Measurements from ENCODE around the gene RIC8A.
A peak's percentile ranks its signal among the peaks of the same experiment; 100 is the strongest.
"Not testable (repeated sequence)": the region's sequence is repeated elsewhere in the genome, so short reads cannot be mapped to it uniquely, and the experiment has no call there.

RIC8A gene

DNA sequence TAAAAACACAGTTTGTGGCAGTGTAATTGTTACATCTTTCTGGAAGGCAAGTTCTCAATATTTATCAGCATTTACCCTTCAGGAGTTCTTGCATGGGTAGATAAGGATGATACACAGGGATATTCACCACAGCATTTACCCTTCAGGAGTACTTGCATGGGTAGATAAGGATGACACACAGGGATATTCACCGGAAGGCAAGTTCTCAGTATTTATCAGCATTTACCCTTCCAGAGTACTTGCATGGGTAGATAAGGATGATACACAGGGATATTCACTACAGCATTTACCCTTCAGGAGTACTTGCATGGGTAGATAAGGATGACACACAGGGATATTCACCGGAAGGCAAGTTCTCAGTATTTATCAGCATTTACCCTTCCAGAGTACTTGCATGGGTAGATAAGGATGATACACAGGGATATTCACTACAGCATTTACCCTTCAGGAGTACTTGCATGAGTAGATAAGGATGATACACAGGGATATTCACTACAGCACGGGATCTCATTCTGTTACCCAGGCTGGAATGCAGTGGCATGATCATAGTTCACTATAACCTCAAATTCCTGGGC is 13.2 kb downstream of the RIC8A start:
- not testable (repeated sequence) for DNase-seq

DNA sequence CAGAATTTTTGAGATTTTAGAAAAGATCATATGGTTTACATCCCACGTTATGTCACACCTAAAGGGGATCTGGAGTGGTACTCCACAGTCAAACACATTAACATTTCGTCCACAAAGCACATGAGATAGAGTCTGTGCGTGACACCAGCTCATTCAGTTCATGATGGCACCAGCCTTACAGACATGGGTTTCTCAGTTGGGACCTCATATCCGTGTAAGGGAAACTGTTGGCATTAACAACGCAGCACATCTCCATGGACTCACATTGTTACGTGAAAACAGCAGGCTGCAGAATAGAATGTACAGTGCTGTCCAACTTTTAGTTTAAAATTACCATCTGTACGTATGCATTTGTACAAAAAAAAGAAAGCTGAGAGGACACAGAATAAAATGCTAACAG is 14.0 kb downstream of the RIC8A start:
- DNase-seq, result no peak

- no peak for DNase-seq
These were observed 14.7 kb downstream of the RIC8A start for GRCh38 chr11:221998-222789.

- no peak for DNase-seq
These were observed 15.7 kb downstream of the RIC8A start for GRCh38 chr11:223026-223789.

GRCh38 chr11:223884-224283 is 16.4 kb downstream of the RIC8A start:
- DNase-seq, result no peak

DNA sequence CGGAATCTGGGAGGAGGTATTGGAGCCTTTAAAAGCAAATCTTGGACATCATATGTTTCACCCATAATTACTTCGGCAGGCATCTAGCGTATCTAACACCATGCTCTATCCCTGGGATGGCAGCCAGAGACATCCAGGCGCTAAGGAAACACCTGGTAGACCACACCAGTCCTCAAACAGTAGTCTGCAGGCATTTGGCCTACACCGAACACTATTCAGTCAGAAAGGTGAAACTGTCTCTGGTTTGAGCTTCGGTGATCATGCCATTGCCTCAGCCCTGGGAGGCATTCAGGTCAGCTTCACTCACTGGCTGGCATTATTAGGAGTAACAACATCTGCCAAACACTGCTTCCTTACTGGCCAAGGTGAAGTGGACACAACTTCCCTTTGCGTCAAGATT is 16.9 kb downstream of the RIC8A start:
- no peak for DNase-seq

- no peak for DNase-seq
These were observed 18.4 kb downstream of the RIC8A start for GRCh38 chr11:225734-226453.

DNA sequence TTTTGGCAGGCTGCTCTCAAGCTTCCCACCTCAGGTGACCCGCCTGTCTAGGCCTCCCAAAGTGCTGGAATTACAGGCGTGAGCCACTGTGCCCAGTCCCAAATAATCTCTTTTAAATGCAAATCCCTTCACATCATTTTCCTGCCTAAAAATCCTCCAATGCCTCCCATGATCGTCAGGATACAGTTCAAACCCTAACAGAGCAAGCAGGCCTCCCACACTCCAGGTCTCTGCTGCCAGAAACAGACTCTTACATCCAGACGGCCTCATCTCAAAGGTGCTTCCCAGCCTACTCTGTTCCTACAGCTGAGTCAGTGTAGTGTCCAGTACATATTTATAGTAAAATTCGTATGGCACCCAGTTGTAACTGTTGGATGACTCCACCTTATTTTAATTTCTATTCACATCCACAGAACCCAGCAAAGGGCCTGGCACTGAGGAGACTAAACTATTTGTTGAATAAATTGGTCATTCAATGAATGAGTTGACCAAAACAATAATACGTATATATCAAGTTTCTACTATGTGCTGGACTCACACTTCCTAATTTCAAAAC is 20.4 kb downstream of the RIC8A start:
- DNase-seq, result no peak

GRCh38 chr11:230431-230830 is 22.9 kb downstream of the RIC8A start:
- no peak for DNase-seq

DNA sequence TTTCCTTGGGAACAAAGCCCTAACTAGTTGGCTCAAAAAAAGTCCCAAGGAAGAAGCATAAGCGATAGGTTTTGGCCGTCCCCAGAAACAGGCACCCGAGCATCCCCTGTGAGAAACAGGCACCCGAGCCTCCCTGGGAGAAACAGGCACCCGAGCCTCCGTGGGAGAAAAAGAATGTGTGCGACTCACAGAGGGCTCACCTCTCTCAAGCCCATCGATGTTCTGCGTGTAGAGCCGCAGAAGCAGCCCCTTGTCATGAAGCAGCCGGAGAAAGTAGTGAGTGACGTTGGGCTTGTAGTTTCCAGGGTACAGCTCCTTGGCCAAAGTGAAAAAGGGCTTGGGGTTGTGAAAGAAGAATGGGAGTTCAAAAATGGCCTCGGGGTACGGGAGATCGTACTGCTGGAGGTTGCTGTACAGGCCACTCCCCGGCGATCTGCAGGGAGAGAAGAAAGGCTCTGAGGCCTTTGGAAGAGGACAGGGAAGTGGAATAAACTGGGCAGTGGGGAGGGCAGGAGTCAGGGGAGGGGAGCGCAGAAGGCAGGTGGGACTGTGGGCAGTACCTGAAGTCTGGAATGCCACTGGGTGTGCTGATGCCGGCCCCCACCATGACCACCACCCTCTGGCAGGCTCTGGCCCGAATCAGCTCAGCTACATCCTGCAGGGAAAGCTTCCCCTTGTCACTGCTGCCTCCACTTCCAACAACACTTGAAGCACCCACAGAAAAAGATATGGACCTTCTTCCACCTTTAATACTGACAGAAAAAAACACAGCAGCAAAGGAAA is 25.5 kb downstream of the RIC8A start:
- DNase-seq, result no peak

DNA sequence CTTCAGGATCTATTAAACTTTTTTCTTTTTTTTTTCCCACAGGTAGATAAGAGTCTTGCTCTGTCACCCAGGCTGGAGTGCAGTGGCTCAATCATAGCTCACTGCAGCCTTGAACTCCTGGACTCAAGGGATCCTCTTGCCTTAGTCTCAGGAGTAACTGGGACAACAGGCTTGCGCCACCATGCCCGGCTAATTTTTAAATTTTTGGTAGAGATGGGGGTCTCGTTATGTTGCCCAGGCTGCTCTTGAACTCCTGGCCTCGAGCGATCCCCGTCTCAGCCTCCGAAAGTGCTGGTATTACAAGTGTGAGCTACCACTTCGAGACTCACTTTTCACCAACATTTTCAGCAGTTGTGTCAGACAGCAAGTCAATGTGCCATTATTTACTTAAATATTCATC is 27.7 kb downstream of the RIC8A start:
- no peak for DNase-seq

DNA sequence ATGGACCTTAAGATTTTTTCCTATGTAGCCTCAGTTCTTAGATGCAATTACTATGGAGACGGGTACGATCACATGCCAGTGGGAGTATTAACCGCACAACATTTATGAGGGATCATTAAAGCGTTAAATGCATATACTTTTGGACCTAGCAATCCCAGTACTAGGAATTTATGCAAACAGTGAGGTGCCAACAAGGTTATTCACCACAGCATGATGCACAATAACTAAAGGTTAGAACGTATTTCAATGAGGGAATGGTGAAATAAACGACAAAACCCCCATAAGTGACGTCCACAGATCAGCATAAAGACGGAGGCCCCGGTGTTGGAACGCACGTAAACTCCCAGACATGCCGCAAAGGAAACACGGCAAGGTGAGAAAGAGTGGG is 28.1 kb downstream of the RIC8A start:
- DNase-seq, result no peak

GRCh38 chr11:235997-236773 is 28.7 kb downstream of the RIC8A start, which contains the start of gene SIRT3:
Gene SIRT3 (minus strand): TSS chr11:236342. CDS start chr11:236328, 14 bp downstream.
- DNase-seq, result peak; percentile 60

DNA sequence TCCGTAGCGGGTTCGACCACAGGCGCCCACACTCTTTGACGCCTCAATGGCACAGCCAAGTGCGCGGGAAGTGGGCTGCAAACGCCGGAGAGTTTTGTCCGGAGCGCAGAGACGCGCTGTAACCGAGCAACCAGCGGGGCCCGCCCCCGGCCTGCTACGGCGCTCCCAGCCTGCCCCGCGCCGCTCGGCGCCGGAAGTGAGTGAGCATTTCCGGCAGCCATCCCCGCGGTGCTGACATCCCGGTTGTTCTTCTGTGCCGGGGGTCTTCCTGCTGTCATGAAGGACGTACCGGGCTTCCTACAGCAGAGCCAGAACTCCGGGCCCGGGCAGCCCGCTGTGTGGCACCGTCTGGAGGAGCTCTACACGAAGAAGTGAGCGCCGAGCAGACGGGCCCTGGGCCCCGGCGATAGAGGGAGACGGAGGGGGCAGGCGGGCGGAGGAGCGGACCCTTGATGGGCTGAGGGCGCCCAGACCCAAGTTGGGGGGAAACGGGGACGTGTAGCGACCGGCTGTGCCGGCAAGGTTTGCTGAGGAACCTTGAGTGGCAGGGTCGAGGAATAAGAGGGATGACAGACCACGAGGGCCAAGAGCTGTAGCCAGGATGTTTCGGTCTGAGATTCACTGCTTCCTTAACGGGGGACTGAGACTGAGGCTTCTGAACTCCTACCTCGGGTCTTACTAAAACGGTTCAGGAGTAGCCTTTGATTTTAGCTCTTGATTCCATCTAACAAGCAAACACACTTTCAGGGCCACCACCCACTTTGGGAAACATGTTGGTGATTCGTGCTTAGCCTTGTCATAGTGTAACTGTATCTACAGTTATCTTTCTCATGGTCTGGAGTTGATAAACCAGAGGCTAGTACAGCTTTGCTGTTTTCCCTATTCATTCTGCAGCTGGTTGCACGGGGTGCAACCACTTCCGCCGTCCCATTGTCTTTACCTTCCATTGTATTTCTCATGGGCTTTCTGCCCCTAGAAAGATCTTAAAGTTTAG is 29.6 kb downstream of the RIC8A start, which contains the start of gene PSMD13:
PSMD13 (plus strand) TSS at position 203 of the 994 bp plus-strand sequence; CDS start at position 277, 74 bp downstream.
- DNase-seq, result peak; percentile 56

- not testable (repeated sequence) for DNase-seq
These were observed 30.8 kb downstream of the RIC8A start for GRCh38 chr11:238346-238745.

GRCh38 chr11:240315-240714 is 32.8 kb downstream of the RIC8A start:
- no peak for DNase-seq

DNA sequence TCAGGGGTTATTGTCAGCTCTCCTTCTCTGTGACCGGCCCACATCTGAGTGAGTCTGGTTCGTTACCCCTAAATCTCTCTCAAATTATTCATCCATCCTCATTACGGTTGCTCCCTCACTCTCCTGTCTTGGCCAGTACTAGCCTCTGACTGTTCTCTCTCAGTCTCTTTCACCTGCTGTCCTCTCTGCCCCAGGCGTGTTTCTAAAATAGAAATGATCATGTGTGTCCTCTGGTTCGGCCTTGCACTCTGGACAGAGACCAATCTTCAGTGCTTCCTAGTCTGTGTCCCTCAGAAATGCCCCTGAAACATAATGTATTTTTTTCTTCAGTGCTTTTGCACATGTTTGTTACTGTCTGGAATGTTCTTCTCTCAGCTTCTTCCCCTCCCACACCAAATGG is 34.1 kb downstream of the RIC8A start:
- DNase-seq, result no peak

DNA sequence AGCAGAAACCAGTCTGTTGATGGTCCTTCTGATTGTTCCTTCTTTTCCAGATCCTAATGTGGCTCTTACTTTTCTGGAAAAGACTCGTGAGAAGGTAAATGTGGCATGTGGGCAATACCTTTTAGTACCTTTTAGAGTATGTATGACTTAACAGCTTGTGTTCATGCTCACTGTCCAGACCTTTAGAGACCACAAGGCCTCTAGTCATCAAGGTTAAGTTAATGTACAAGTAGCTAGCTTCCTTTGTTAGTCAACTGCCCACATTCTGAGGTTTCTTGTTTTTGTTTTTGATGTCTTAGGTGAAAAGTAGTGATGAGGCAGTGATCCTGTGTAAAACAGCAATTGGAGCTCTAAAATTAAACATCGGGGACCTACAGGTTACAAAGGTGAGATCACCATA is 36.9 kb downstream of the RIC8A start:
- DNase-seq, result no peak

DNA sequence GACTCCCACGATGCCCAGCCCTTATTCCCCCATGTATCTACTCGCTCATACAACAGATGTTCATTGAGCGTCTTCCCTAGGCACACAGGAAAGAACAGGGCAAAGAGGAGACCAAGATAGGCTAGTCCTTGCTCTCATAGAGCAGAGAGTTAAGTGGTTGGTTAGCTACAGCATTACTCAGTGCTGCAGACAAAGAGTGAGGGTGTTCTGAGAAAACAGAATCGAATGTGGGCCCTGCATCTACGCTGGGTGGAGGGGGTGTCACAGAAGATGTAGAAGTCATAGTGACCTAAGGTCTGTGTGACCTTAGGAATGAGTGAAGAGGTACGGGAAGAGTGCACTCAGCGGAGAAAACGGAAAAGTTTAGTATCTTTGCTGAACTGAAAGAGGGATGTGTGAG is 41.6 kb downstream of the RIC8A start:
- no peak for DNase-seq

GRCh38 chr11:250274-250673 is 42.8 kb downstream of the RIC8A start:
- DNase-seq, result no peak

All from NCI-H2171 (cell line).